GM12864 (cell line): Measurements from ENCODE around the gene PIP5KL1.
A peak's percentile ranks its signal among the peaks of the same experiment; 100 is the strongest.

Experiments used
- DNase-seq: peaks from one replicate; pipeline ENCODE4 v3.0.0-alpha.2; 2011; ENCODE audit warnings: low read depth
- H3K4me3 ChIP-seq: 2 replicates; pipeline ENCODE4 v1.5.1; 2011; ENCODE audit warnings: mild to moderate bottlenecking, low read depth, low read length, control low read depth
- CTCF ChIP-seq: IDR thresholded peaks from 2 replicates; pipeline ENCODE4 v1.5.1; 2011; ENCODE audit warnings: low read depth, mild to moderate bottlenecking, moderate library complexity, low read length, control low read depth, inconsistent platforms; ENCODE audit errors: missing control alignments

Gene PIP5KL1

DNA sequence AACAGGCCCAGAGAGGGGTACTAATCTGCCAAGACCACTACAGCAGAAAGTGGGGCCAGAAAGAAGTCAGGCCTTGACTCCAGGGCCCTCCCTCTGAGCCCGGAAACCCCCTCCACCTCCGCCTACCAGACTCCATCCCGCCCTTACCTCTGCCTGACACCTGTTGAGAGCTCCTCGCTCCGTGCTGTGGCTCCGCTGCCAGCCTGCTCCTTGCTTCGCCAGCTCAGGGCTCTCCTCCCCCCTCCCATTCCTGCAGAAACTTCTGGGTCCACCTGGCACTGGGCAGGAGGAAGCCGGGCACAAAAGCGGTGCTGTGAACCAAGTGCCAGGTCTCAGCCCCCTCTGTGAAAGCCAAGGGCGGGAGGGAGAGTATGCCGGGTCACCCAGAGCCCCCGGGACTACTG is 24.8 kb downstream of the PIP5KL1 start:
- peak overlapping the region; percentile 55 for H3K4me3 ChIP-seq
- no peak for TF ChIP-seq CTCF
- DNase-seq = no peak

DNA sequence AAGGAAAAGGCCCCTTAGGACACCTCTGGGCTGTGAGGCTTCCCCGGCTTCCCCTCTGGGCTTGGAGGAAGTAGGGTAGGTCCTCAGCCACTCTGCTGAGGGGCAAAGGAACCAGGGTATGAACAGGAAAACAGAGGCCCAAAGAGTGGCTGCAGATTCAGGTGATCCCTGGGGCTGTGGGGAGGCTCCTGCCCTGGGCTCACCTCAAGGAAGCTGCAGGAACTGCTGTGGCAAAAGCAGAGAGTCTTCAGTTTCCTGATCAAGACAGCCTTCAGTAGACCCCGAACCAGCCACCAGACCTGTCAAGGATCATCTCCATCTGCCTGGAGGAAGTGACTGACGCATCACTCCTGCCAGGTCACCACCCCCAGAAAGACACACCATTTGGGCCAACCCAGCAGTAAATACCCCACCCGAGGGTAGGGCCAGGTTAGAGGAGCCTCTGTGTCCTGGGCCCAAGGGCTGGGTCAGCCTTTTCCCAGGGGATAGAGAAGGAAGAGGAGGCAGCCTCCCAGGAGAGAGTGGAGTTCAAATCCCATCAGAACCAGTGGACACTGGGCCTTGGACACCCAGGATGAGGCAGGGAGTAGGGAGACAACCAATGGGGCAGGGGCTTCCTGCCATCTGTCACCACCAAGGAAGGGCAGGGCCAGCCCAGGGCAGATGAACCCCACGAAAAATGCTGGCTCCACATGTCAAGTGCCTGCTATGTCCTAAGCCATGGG is 25.4 kb downstream of the PIP5KL1 start:
- no peak for TF ChIP-seq CTCF
- peak overlapping the region; percentile 55 for H3K4me3 ChIP-seq
- peak; percentile 49 for DNase-seq

- no peak for TF ChIP-seq CTCF
- H3K4me3 ChIP-seq = peak overlapping the region; percentile 55
- DNase-seq = no peak
Observed at GRCh38 chr9:127904561-127905003, 26.0 kb downstream of the PIP5KL1 start.

- peak overlapping the region; percentile 55 for H3K4me3 ChIP-seq
- TF ChIP-seq CTCF = no peak
- peak; percentile 76 for DNase-seq
Observed at GRCh38 chr9:127903557-127904475, 26.8 kb downstream of the PIP5KL1 start.

- no peak for DNase-seq
- TF ChIP-seq CTCF = no peak
- peak within 1 kb of the TSS; percentile 88 for H3K4me3 ChIP-seq
Observed at GRCh38 chr9:127899128-127899943, 31.2 kb downstream of the PIP5KL1 start, which contains the start of gene ST6GALNAC6. ST6GALNAC6 (minus strand) TSS chr9:127899603; CDS start chr9:127897981, 1,622 bp downstream.

DNA sequence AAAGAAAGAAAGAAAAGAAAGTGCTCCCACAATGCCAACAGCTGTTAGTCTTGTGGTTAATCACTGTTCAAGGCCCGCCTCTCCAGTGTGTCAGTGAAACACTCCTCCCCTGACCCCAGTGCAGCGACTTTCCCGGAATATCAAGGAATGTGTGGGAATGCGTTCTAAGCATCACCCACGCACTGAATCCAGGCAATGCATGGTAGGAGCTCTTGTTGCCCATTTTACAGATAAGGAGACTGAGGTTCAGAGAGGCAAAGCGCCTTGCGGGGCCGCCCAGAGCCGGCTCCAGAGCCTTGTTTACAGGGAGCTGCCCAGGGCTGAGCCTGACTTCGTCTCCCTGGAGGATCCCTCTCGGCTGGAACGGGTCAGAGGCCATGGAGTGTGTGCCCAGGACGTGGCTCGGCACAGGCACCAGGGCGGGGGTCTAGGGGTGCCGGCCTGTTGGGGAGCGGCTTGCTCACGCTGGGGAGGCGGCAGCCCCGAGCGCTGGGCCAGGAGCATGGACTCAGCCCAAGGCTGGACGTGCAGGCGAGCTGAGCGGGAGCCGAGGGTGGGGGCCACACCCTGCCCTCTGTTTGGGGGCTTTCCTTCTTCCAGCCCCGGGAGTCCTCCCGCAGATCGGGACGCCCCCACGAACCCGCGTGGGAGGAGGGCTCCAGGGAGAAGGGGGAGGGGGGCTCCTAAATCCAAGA is 32.0 kb downstream of the PIP5KL1 start:
- peak overlapping the region; percentile 88 for H3K4me3 ChIP-seq
- TF ChIP-seq CTCF = no peak
- DNase-seq = no peak
